ENCODE results near the gene IP6K2. TPM values are rescaled to one million over a fixed set of nuclear protein-coding genes. Genes with fewer than 3 reads are reported as not detected.

The IP6K2 gene
- total and polyA plus RNA-seq, 7 donors = 14.0 to 36.8 (median 22.5) TPM

- intact Hi-C loops (cut with DNase I) = loop anchor here in 1 of 2 donors (10.0 kb wide), 1 partner anchor 217 kb away; a partner anchor contains a TSS
- WGBS, 3 donors = 90 to 97% (median 93%) methylated on average over 16 to 17 of the region's 17 CpGs
Measured at GRCh38 chr3:48681974-48682610, 34.9 kb downstream of the IP6K2 start.

GRCh38 chr3:48681541-48681880 lies 35.5 kb downstream of the IP6K2 start:
- Histone ChIP-seq H3K27ac (no peak overlapping the region), H3K4me3 (no peak overlapping the region), H3K36me3 (ENCODE audit: insufficient read depth in 1 of 2, low read depth in 1 of 2) (peaks cover 0 to 51% of the 10 kb centered on the region in 2 donors), H3K27me3 (ENCODE audit: insufficient read depth in 3 of 3, low read length in 2 of 3) (no peaks in the 10 kb centered on the region), H3K4me1 (peaks cover 18% of the 10 kb centered on the region), H3K9me3 (no peaks in the 10 kb centered on the region)
- no peak for DNase-seq
- TF ChIP-seq CTCF (IDR thresholded peaks at IDR 0.05) = no peak
- intact Hi-C loops (cut with DNase I) = loop anchor here in 1 of 2 donors (10.0 kb wide), 1 partner anchor 217 kb away; a partner anchor contains a TSS
- ATAC-seq = no peak
- WGBS, 3 donors = 87 to 95% (median 90%) methylated on average over 5 to 7 of the region's 7 CpGs

More at GRCh38 chr3:48681974-48682610, 34.9 kb downstream of the IP6K2 start:
- Histone ChIP-seq H3K27ac (no peak overlapping the region), H3K9me3 (no peaks in the 10 kb centered on the region), H3K36me3 (ENCODE audit: insufficient read depth in 1 of 2, low read depth in 1 of 2) (peaks cover under 1 to 49% of the 10 kb centered on the region in 2 donors), H3K4me1 (peaks cover 22% of the 10 kb centered on the region), H3K27me3 (ENCODE audit: insufficient read depth in 3 of 3, low read length in 2 of 3) (no peaks in the 10 kb centered on the region), H3K4me3 (no peak overlapping the region)
- TF ChIP-seq CTCF (IDR thresholded peaks at IDR 0.05) = no peak
- no peak for ATAC-seq
- DNase-seq = no peak

GRCh38 chr3:48680811-48681540 lies 36.0 kb downstream of the IP6K2 start:
- no peak overlapping the region for H3K27ac ChIP-seq
- intact Hi-C loops (cut with DNase I) = loop anchor here in 1 of 2 donors (10.0 kb wide), 1 partner anchor 216 kb away; a partner anchor contains a TSS
- TF ChIP-seq CTCF (IDR thresholded peaks at IDR 0.05) = no peak
- no peaks in the 10 kb centered on the region for H3K9me3 ChIP-seq
- peaks cover 13% of the 10 kb centered on the region for H3K4me1 ChIP-seq
- WGBS, 3 donors = 94 to 95% (median 95%) methylated on average over 17 of the region's 17 CpGs
- no peaks in the 10 kb centered on the region for H3K27me3 ChIP-seq (ENCODE audit: insufficient read depth in 3 of 3, low read length in 2 of 3)
- no peak for ATAC-seq
- H3K36me3 ChIP-seq (ENCODE audit: insufficient read depth in 1 of 2, low read depth in 1 of 2) = peaks cover 0 to 56% of the 10 kb centered on the region in 2 donors
- no peak for DNase-seq
- H3K4me3 ChIP-seq = no peak overlapping the region

GRCh38 chr3:48679411-48680391 lies 37.3 kb downstream of the IP6K2 start:
- 90 to 92% (median 92%) methylated on average over 20 of the region's 20 CpGs for WGBS, 3 donors
- peaks cover 0 to 67% of the 10 kb centered on the region in 2 donors for H3K36me3 ChIP-seq (ENCODE audit: insufficient read depth in 1 of 2, low read depth in 1 of 2)

More at GRCh38 chr3:48679411-48680391, 37.3 kb downstream of the IP6K2 start:
- Histone ChIP-seq H3K9me3 (no peaks in the 10 kb centered on the region), H3K27me3 (ENCODE audit: insufficient read depth in 3 of 3, low read length in 2 of 3) (no peaks in the 10 kb centered on the region), H3K27ac (no peak overlapping the region), H3K4me1 (peaks cover 11% of the 10 kb centered on the region), H3K4me3 (no peak overlapping the region)
- ATAC-seq = no peak
- TF ChIP-seq CTCF (IDR thresholded peaks at IDR 0.05) = no peak
- no peak for DNase-seq
- intact Hi-C loops (cut with DNase I) = loop anchor here in 1 of 2 donors (10.0 kb wide), 1 partner anchor 215 kb away; a partner anchor contains a TSS

All from psoas muscle (tissue), 8 donors.